ENCODE data around the gene MARCHF2. TPM values are rescaled to one million over a fixed set of nuclear protein-coding genes. Genes with fewer than 3 reads are reported as not detected.

MARCHF2 gene
- total RNA-seq, 1 experiment from 2014 or later, result 27.5 TPM

DNA sequence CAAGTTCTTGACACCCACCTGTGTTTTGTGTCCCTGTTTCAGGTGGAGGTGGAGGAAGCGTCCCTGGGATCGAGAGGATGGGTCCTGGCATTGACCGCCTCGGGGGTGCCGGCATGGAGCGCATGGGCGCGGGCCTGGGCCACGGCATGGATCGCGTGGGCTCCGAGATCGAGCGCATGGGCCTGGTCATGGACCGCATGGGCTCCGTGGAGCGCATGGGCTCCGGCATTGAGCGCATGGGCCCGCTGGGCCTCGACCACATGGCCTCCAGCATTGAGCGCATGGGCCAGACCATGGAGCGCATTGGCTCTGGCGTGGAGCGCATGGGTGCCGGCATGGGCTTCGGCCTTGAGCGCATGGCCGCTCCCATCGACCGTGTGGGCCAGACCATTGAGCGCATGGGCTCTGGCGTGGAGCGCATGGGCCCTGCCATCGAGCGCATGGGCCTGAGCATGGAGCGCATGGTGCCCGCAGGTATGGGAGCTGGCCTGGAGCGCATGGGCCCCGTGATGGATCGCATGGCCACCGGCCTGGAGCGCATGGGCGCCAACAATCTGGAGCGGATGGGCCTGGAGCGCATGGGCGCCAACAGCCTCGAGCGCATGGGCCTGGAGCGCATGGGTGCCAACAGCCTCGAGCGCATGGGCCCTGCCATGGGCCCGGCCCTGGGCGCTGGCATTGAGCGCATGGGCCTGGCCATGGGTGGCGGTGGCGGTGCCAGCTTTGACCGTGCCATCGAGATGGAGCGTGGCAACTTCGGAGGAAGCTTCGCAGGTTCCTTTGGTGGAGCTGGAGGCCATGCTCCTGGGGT, 72.7 kb downstream of the MARCHF2 start:
- Mint-ChIP-seq H3K4me3 (no peak overlapping the region), H3K4me1 (peaks cover 5 to 16% of the 10 kb centered on the region in 2 experiments), H3K27ac (peak overlapping the region in 2 of 3 experiments; percentile 47 to 89; a peak in 4 of 7 replicates), H3K36me3 (ENCODE audit: insufficient read depth in 1 of 3, low read depth in 3 of 3) (peaks cover 50 to 86% (median 84%) of the 10 kb centered on the region in 3 experiments), H3K27me3 (ENCODE audit: low read depth) (no peaks in the 10 kb centered on the region; the same call in 1 of the 2 replicates), H3K9me3 (no peaks in the 10 kb centered on the region)
- Histone ChIP-seq H3K18ac (ENCODE audit: insufficient read length, low read depth, low read length) (no peak overlapping the region), H3T11ph (ENCODE audit: low read length) (no peak overlapping the region), H4K20me1 (ENCODE audit: control insufficient read depth, insufficient read depth, insufficient read length) (peaks cover 2% of the 10 kb centered on the region), H3K23me2 (ENCODE audit: insufficient read length, low read depth, low read length, poor library complexity, severe bottlenecking) (no peaks in the 10 kb centered on the region), H2AK5ac (ENCODE audit: insufficient read length, low read length) (no peak overlapping the region), H2BK5ac (ENCODE audit: insufficient read length, low read length) (no peak overlapping the region), H3K27ac (ENCODE audit: insufficient read length, low read depth, low read length) (no peak overlapping the region), H3K79me2 (ENCODE audit: insufficient read depth, low read length) (peaks cover 4% of the 10 kb centered on the region; the same call in 1 of the 2 replicates), H2BK15ac (ENCODE audit: low read depth, low read length) (no peak overlapping the region), H4K91ac (ENCODE audit: insufficient read length, low read depth, low read length) (no peak overlapping the region), H3K9ac (ENCODE audit: extremely low read depth, insufficient read length, low read length) (no peak overlapping the region), H2AFZ (ENCODE audit: low read length) (no peak overlapping the region), H4K8ac (replicated peaks; ENCODE audit: insufficient read length, low read depth, low read length) (no peak overlapping the region), H2BK20ac (ENCODE audit: low read depth, low read length, poor library complexity, severe bottlenecking) (no peak overlapping the region), H3K9me3 (ENCODE audit: control insufficient read depth, low read depth, low read length) (no peaks in the 10 kb centered on the region), H3K4me2 (ENCODE audit: insufficient read depth, insufficient read length, low read length) (no peak overlapping the region), H3K4me1 (ENCODE audit: insufficient read depth, low read length) (no peaks in the 10 kb centered on the region), H2BK12ac (ENCODE audit: insufficient read length, low read depth, low read length) (no peak overlapping the region), H2BK120ac (ENCODE audit: low read depth, low read length, poor library complexity, severe bottlenecking) (no peak overlapping the region), H3K4ac (ENCODE audit: low read depth, low read length) (no peak overlapping the region), H3K79me1 (ENCODE audit: insufficient read depth, low read depth, low read length, poor library complexity, severe bottlenecking) (no peaks in the 10 kb centered on the region), H3K14ac (ENCODE audit: insufficient read depth, low read length) (no peak overlapping the region), H3K27me3 (ENCODE audit: insufficient read depth, low read length) (no peaks in the 10 kb centered on the region), H3K23ac (ENCODE audit: insufficient read length, low read depth, low read length) (no peak overlapping the region), H3K56ac (ENCODE audit: insufficient read length, low read depth, low read length) (no peak overlapping the region), H4K5ac (ENCODE audit: insufficient read length, low read depth, low read length) (no peak overlapping the region)
- TF ChIP-seq, protein P1, sequence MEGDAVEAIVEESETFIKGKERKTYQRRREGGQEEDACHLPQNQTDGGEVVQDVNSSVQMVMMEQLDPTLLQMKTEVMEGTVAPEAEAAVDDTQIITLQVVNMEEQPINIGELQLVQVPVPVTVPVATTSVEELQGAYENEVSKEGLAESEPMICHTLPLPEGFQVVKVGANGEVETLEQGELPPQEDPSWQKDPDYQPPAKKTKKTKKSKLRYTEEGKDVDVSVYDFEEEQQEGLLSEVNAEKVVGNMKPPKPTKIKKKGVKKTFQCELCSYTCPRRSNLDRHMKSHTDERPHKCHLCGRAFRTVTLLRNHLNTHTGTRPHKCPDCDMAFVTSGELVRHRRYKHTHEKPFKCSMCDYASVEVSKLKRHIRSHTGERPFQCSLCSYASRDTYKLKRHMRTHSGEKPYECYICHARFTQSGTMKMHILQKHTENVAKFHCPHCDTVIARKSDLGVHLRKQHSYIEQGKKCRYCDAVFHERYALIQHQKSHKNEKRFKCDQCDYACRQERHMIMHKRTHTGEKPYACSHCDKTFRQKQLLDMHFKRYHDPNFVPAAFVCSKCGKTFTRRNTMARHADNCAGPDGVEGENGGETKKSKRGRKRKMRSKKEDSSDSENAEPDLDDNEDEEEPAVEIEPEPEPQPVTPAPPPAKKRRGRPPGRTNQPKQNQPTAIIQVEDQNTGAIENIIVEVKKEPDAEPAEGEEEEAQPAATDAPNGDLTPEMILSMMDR (conservative IDR thresholded peaks at IDR 0.05), result no peak
- no CpG with 5 or more reads among the region's 62 CpGs for WGBS (ENCODE audit: extremely low coverage, insufficient read length, low lambda C conversion rate)
- DNase-seq, result no peak

All from H9 (cell line).